Measurements from ENCODE around the gene GABBR2. TPM values are rescaled to one million over a fixed set of nuclear protein-coding genes. Genes with fewer than 3 reads are reported as not detected.

The GABBR2 gene
- total and polyA plus RNA-seq, 9 of the 15 experiments (the other 6 are each of a cell fraction or from before 2014, with no cell fraction given): 0.15 to 1.9 (median 0.32) TPM

- Histone ChIP-seq H3K4me1 (replicated peaks in 1 of 2; ENCODE audit: control insufficient read depth in 2 of 2, insufficient read depth in 2 of 2, low read length in 2 of 2) (peaks cover 0 to 31% of the 10 kb centered on the region in 2 experiments; a peak in 3 of 5 replicates), H3K4me2 (ENCODE audit: insufficient read depth, low read length) (no peak overlapping the region), H3K9ac (ENCODE audit: insufficient read depth in 1 of 2, low read depth in 2 of 2, low read length in 2 of 2) (no peak overlapping the region), H3K27me3 (ENCODE audit: control insufficient read depth in 2 of 2, insufficient read depth in 2 of 2, low read length in 2 of 2) (peaks cover 27 to 59% of the 10 kb centered on the region in 2 experiments), H3K9me3 (replicated peaks; ENCODE audit: control insufficient read depth, insufficient read depth, low read depth, low read length) (no peaks in the 10 kb centered on the region), H3K9me1 (ENCODE audit: control insufficient read depth, insufficient read depth, low read length) (no peaks in the 10 kb centered on the region), H4K20me1 (replicated peaks; ENCODE audit: control insufficient read depth, insufficient read depth, low read length) (peaks cover 12% of the 10 kb centered on the region), H3K79me2 (ENCODE audit: control insufficient read depth, insufficient read depth, low read length) (no peaks in the 10 kb centered on the region), H3K36me3 (ENCODE audit: control insufficient read depth, insufficient read depth, low read length) (no peaks in the 10 kb centered on the region), H2AFZ (ENCODE audit: low read depth, low read length) (no peak overlapping the region), H3K27ac (ENCODE audit: extremely low read depth, low read depth, low read length) (no peak overlapping the region), H3K4me3 (no peak overlapping the region)
- DNase-seq (ENCODE audit: extremely low read depth in 1 of 4, low spot score in 3 of 4): peak in 3 of 4 experiments; percentile 27 to 58 (median 30)
- ChIA-PET POLR2A (interaction anchor here (0.6 kb wide), 1 partner anchor 18 kb away, joined by 3 read pairs; no protein-coding TSS in a partner anchor), CTCF (ENCODE audit: low intra/inter-chr PET ratio) (no interaction called here)
- in situ Hi-C loops (cut with MboI) (no loop called here), intact Hi-C loops (cut with micrococcal nuclease) (no loop called here)
- 10% methylated on average over 14 of the region's 14 CpGs for WGBS (ENCODE audit: insufficient coverage, low coverage, missing lambda C conversion rate)
- ATAC-seq: peak; percentile 41
- peak; percentile 80 for FAIRE-seq
- BruUV-seq (replicated peaks): no TSS peak
- TF ChIP-seq BRD4 (IDR thresholded peaks at IDR 0.05) (no peak), EHMT2 (IDR thresholded peaks at IDR 0.05) (peak; percentile 96), ZNF197 (CRISPR knock-in tag; IDR thresholded peaks at IDR 0.05; ENCODE audit: low read depth) (no peak), TCF7 (IDR thresholded peaks at IDR 0.05; ENCODE audit: borderline replicate concordance) (no peak), BRF2 (IDR thresholded peaks at IDR 0.05; ENCODE audit: borderline replicate concordance, insufficient read depth, insufficient read length) (no peak), HNRNPL (IDR thresholded peaks at IDR 0.05; ENCODE audit: low read depth, low read length) (no peak), ZNF263 (CRISPR knock-in tag; IDR thresholded peaks at IDR 0.05; ENCODE audit: borderline replicate concordance) (peak; percentile 34; the same call in 1 of the 2 replicates), TFAM (CRISPR knock-in tag; conservative IDR thresholded peaks at IDR 0.05) (no peak), SAFB (IDR thresholded peaks at IDR 0.05; ENCODE audit: borderline replicate concordance, low read depth, low read length) (no peak), MCM7 (IDR thresholded peaks at IDR 0.05) (no peak), ZNF184 (CRISPR knock-in tag; IDR thresholded peaks at IDR 0.05) (no peak), REST (IDR thresholded peaks at IDR 0.05; ENCODE audit: borderline replicate concordance) (peak; percentile 98), REST (CRISPR knock-in tag; IDR thresholded peaks at IDR 0.05; ENCODE audit: low read depth) (peak; percentile 92)
Observed at GRCh38 chr9:98709968-98710965, 1.5 kb upstream of the GABBR2 start.

All from K562 (cell line).